WTC11 (cell line): Measurements from ENCODE around the gene DENND1B. TPM values are rescaled to one million over a fixed set of nuclear protein-coding genes. Genes with fewer than 3 reads are reported as not detected.

Experiments
- ATAC-seq: fragments of 200-7000 bp; cut with Tn5 transposase; 2 replicates; pipeline ENCODE4 v1.10.0; 2021; ENCODE audit warnings: mild to moderate bottlenecking, moderate library complexity
- CTCF ChIA-PET: fragments of 300-600 bp; sonication (Branson Sonifier 250); formaldehyde crosslinking; loops from one replicate; lab custom pipeline; 2021; ENCODE audit warnings: antibody characterized with exemption; lab: Charles Lee
- POLR2A ChIA-PET: fragments of 350-600 bp; sonication (Branson Sonifier 250); formaldehyde crosslinking; loops from one replicate; lab custom pipeline; 2021; ENCODE audit warnings: antibody characterized with exemption; lab: Charles Lee
- DNase-seq: peaks from one replicate; pipeline ENCODE4 v3.0.0; 2021; ENCODE audit warnings: low spot score
- H3K27ac Mint-ChIP-seq: 2 replicates; pipeline ENCODE4 v1.8.0; 2021; ENCODE audit warnings: mixed read lengths
- H3K27me3 Mint-ChIP-seq: 2 replicates; pipeline ENCODE4 v1.8.0; 2021; ENCODE audit warnings: low read depth, mild to moderate bottlenecking, moderate library complexity, mixed read lengths
- H3K36me3 Mint-ChIP-seq: 2 replicates; pipeline ENCODE4 v1.8.0; 2021; ENCODE audit warnings: mixed read lengths
- H3K4me1 Mint-ChIP-seq: 2 replicates; pipeline ENCODE4 v1.8.0; 2022; ENCODE audit warnings: mixed read lengths
- H3K4me3 Mint-ChIP-seq: 2 replicates; pipeline ENCODE4 v1.8.0; 2021; ENCODE audit warnings: mild to moderate bottlenecking, moderate library complexity, mixed read lengths
- H3K9me3 Mint-ChIP-seq: 2 replicates; pipeline ENCODE4 v1.8.0; 2021; ENCODE audit warnings: mixed read lengths
- NFATC4 ChIP-seq: fragments of 250-450 bp; sonication (Bioruptor Pico); IDR thresholded peaks from 2 replicates; pipeline ENCODE4 v1.9.0; 2021; ENCODE audit warnings: mild to moderate bottlenecking
- PRRX2 ChIP-seq: fragments of 250-450 bp; sonication (Bioruptor Pico); IDR thresholded peaks from 2 replicates; pipeline ENCODE4 v1.8.0; 2021; ENCODE audit warnings: mild to moderate bottlenecking
- TP53 ChIP-seq: sonication (generic); formaldehyde crosslinking; IDR thresholded peaks from 2 replicates; pipeline ENCODE4 v1.8.1; 2023; ENCODE audit warnings: mild to moderate bottlenecking, missing genetic modification reagents
- ZNF317 ChIP-seq: sonication (generic); formaldehyde crosslinking; IDR thresholded peaks from 2 replicates; pipeline ENCODE4 v1.8.1; 2023; ENCODE audit warnings: low read depth, mild to moderate bottlenecking, moderate library complexity, missing genetic modification reagents, borderline replicate concordance
- total RNA-seq: library from RNA; stranded (reverse); gene quantifications from 3 replicates; pipeline ENCODE4 v1.2.3, GENCODE V29; 2021
- TF ChIP-seq, protein P1 (sequence below): sonication (generic); formaldehyde crosslinking; IDR thresholded peaks from 2 replicates; pipeline ENCODE4 v1.8.1; 2022; ENCODE audit warnings: mild to moderate bottlenecking, missing genetic modification reagents, moderate library complexity, borderline replicate concordance
- TF ChIP-seq, protein P2 (sequence below): fragments of 250-450 bp; sonication (Bioruptor Pico); conservative IDR thresholded peaks from 2 replicates; pipeline ENCODE4 v1.9.0; 2021; ENCODE audit warnings: mild to moderate bottlenecking
- TF ChIP-seq, protein P3 (sequence below): fragments of 200-600 bp; IDR thresholded peaks from 2 replicates; pipeline ENCODE4 v1.8.0; 2022; ENCODE audit warnings: antibody characterized with exemption
- TF ChIP-seq, protein P4 (sequence below): sonication (generic); formaldehyde crosslinking; IDR thresholded peaks from 2 replicates; pipeline ENCODE4 v1.8.0; 2022; ENCODE audit warnings: mild to moderate bottlenecking, missing genetic modification reagents
- TF ChIP-seq, protein P5 (sequence below): sonication (generic); formaldehyde crosslinking; conservative IDR thresholded peaks from 2 replicates; pipeline ENCODE4 v1.8.1; 2022; ENCODE audit warnings: mild to moderate bottlenecking, missing genetic modification reagents
- TF ChIP-seq, protein P6 (sequence below): sonication (generic); formaldehyde crosslinking; IDR thresholded peaks from 2 replicates; pipeline ENCODE4 v1.8.0; 2023; ENCODE audit warnings: missing genetic modification reagents
- TF ChIP-seq, protein P7 (sequence below): sonication (generic); formaldehyde crosslinking; IDR thresholded peaks from 2 replicates; pipeline ENCODE4 v1.8.1; 2023; ENCODE audit warnings: mild to moderate bottlenecking, missing genetic modification reagents
- TF ChIP-seq, protein P8 (sequence below): sonication (generic); formaldehyde crosslinking; IDR thresholded peaks from 2 replicates; pipeline ENCODE4 v1.8.1; 2022; ENCODE audit warnings: mild to moderate bottlenecking, moderate library complexity, missing genetic modification reagents
- TF ChIP-seq, protein P9 (sequence below): fragments of 250-450 bp; sonication (Bioruptor Pico); IDR thresholded peaks from 2 replicates; pipeline ENCODE4 v1.9.0; 2021; ENCODE audit warnings: mild to moderate bottlenecking

The DENND1B gene
- total RNA-seq, 1 experiment from 2014 or later, result 4.3 TPM

DNA sequence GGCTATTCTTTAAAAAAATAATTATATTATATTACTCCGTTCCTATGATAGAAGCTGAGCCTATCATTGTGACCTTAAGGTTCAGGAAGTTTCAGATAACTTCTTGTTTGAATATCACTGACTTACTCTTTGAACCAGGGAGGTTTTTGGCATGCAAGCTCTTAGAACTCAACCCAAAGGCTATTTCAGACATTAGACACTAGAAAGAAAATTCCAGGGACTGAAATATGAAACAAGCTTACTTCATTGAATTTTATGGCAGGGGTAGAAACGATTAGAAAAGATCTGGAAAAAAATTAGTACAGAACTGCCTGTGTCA, 159.6 kb downstream of the DENND1B start:
- Mint-ChIP-seq H3K27me3 (no peaks in the 10 kb centered on the region), H3K27ac (no peak overlapping the region; the same call in 1 of the 2 replicates), H3K4me1 (peaks cover 9% of the 10 kb centered on the region), H3K36me3 (no peaks in the 10 kb centered on the region), H3K9me3 (no peaks in the 10 kb centered on the region), H3K4me3 (no peak overlapping the region)
- ChIA-PET CTCF (interaction anchor here (0.7 to 1.8 kb wide), 12 partner anchors 27 to 311 kb away, joined by 3 to 19 read pairs (median 4); partner anchors contain the start of genes C1orf53 and LHX9), POLR2A (interaction anchor here (0.6 kb wide), 1 partner anchor 502 kb away, joined by 4 read pairs; no protein-coding TSS in a partner anchor)
- TF ChIP-seq, protein P1, sequence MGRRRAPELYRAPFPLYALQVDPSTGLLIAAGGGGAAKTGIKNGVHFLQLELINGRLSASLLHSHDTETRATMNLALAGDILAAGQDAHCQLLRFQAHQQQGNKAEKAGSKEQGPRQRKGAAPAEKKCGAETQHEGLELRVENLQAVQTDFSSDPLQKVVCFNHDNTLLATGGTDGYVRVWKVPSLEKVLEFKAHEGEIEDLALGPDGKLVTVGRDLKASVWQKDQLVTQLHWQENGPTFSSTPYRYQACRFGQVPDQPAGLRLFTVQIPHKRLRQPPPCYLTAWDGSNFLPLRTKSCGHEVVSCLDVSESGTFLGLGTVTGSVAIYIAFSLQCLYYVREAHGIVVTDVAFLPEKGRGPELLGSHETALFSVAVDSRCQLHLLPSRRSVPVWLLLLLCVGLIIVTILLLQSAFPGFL (CRISPR knock-in tag), result no peak
- no peak for TF ChIP-seq ZNF317 (CRISPR knock-in tag)
- ATAC-seq (no peak), DNase-seq (no peak)

DNA sequence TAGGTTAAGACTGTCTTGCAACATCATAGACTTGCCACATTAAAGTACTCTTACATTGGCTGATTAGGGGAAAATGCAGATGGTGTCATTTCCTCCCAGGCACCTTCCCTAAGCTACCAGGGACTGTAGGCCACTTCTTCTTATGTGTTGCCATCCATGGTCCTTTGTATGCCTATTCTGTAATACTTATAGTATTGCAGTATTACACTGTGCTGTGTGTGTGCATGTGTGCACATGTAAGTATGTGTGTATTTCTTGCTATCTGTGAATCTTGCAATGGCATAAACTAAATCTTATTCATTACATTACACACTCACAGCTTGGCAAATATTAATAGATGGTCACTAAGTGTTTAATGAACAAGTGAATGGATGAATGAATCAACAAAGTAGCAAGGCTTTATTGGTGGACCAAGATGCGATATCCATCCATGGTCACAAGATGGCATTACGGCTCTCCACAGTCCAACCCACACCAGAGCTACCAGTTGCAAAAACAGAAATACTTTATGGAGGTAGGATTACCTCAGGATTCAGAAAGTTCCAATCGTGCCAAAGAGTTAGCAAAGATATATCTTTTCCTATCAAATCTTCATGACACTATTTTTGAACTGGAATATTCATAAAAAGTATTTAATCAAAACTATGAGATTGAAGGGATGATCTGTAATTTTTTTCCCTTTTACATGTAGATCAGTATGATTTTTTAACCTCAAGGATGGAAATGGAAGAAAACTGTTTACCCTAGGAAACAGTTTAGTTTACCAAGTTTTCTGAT, 160.2 kb downstream of the DENND1B start:
- ATAC-seq, result peak; percentile 97
- no peaks in the 10 kb centered on the region for H3K27me3 Mint-ChIP-seq
- H3K36me3 Mint-ChIP-seq, result no peaks in the 10 kb centered on the region
- CTCF ChIA-PET, result interaction anchor here (0.7 to 1.8 kb wide), 12 partner anchors 28 to 311 kb away, joined by 3 to 19 read pairs (median 4); partner anchors contain the start of genes C1orf53 and LHX9
- POLR2A ChIA-PET, result interaction anchor here (0.6 kb wide), 1 partner anchor 503 kb away, joined by 4 read pairs; no protein-coding TSS in a partner anchor
- peaks cover 9% of the 10 kb centered on the region for H3K4me1 Mint-ChIP-seq
- no peak overlapping the region for H3K4me3 Mint-ChIP-seq
- no peak overlapping the region for H3K27ac Mint-ChIP-seq
- TF ChIP-seq, protein P2, sequence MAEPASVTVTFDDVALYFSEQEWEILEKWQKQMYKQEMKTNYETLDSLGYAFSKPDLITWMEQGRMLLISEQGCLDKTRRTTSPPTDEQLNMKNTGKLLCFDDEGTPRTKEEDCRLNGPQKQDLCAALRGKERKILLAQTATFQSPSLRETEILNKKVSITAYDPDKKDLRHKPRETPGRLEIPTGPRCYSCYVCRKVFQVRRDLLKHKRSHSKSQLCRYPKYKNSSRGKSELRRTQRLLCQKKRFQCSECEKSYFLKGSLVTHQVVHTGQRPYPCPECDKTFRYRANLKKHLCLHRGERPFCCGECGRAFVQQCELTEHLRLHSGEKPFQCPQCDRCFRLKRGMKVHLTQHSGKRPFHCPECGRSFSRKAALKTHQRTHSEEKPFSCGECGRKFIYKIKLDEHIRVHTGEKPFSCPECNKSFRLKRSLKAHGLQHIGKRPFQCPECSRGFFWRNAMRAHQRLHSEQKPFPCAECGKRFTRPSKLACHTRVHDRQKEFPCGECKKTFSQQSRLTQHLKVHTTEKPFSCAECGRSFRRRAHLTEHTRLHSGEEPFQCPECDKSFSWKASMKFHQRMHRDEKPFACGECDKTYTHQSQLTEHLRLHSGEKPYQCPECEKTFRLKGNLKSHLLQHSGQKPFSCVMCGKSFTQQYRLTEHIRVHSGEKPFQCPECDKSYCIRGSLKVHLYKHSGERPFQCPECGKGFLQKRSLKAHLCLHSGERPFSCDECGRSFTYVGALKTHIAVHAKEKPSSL (CRISPR knock-in tag), result no peak
- TF ChIP-seq, protein P3, sequence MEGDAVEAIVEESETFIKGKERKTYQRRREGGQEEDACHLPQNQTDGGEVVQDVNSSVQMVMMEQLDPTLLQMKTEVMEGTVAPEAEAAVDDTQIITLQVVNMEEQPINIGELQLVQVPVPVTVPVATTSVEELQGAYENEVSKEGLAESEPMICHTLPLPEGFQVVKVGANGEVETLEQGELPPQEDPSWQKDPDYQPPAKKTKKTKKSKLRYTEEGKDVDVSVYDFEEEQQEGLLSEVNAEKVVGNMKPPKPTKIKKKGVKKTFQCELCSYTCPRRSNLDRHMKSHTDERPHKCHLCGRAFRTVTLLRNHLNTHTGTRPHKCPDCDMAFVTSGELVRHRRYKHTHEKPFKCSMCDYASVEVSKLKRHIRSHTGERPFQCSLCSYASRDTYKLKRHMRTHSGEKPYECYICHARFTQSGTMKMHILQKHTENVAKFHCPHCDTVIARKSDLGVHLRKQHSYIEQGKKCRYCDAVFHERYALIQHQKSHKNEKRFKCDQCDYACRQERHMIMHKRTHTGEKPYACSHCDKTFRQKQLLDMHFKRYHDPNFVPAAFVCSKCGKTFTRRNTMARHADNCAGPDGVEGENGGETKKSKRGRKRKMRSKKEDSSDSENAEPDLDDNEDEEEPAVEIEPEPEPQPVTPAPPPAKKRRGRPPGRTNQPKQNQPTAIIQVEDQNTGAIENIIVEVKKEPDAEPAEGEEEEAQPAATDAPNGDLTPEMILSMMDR, result peak; percentile 44
- peak; percentile 39 for DNase-seq
- H3K9me3 Mint-ChIP-seq, result no peaks in the 10 kb centered on the region

DNA sequence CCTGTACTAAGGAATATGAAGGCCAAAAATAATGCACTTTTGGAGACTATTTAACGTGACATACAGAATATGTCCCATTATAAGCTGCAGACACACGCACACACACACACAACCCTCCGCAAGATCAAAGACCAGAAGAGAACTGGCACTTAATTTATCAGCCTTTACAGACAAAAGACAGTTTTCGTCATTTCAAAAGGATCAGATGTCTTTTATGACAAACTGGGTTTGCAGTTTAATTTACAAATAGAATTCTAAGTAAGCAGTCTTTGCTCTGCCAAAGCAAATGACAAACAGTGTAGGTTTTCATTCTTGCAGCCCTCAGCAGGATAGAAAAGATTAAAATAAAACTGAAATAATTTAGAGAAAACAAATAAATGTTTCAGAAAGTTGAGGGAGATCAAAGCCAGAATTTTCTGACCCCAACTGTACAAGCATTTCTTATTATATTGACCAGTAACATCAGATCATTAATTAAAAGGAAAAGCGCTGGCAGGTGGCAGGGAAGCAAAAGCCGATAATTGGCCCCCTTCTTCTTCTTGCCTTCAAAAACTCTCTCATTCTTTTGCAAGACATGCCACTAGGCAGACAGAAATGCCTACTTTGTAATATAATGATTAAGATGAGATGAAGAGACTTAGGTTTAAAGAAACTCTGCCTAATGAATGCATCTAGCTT, 169.0 kb downstream of the DENND1B start:
- H3K4me3 Mint-ChIP-seq, result no peak overlapping the region
- DNase-seq, result no peak
- no peak for ATAC-seq
- TF ChIP-seq, protein P4, sequence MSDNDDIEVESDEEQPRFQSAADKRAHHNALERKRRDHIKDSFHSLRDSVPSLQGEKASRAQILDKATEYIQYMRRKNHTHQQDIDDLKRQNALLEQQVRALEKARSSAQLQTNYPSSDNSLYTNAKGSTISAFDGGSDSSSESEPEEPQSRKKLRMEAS, result no peak
- TF ChIP-seq, protein P5, sequence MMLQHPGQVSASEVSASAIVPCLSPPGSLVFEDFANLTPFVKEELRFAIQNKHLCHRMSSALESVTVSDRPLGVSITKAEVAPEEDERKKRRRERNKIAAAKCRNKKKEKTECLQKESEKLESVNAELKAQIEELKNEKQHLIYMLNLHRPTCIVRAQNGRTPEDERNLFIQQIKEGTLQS (CRISPR knock-in tag), result no peak
- TF ChIP-seq NFATC4 (CRISPR knock-in tag), result no peak
- no peak for TF ChIP-seq PRRX2 (CRISPR knock-in tag)
- TF ChIP-seq, all 79 proteins: peak for 0
- no peak overlapping the region for H3K27ac Mint-ChIP-seq
- H3K9me3 Mint-ChIP-seq, result no peaks in the 10 kb centered on the region
- ChIA-PET CTCF (no interaction called here), POLR2A (no interaction called here)
- H3K4me1 Mint-ChIP-seq, result no peaks in the 10 kb centered on the region
- H3K36me3 Mint-ChIP-seq, result no peaks in the 10 kb centered on the region
- no peaks in the 10 kb centered on the region for H3K27me3 Mint-ChIP-seq

DNA sequence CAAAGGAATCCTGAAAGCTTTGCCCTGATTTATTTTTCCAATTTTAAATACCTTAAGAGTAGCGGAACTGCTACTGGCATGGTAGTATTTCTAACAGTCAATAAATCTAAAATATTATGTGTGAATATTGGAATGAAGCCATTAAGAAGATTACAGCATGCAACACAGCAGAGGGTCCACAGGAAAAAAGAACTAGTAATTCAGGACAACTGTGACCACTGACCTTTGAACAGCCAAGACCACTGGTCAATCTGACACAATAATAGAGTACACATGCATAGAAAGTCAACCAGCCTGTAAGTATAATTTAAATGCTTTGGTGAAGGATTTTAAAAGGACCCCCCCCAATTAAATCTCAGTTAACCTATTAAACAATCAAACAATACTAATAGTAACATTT, 171.0 kb downstream of the DENND1B start:
- ChIA-PET POLR2A (no interaction called here), CTCF (no interaction called here)
- Mint-ChIP-seq H3K36me3 (no peaks in the 10 kb centered on the region), H3K4me3 (no peak overlapping the region), H3K27ac (no peak overlapping the region), H3K9me3 (no peaks in the 10 kb centered on the region), H3K27me3 (no peaks in the 10 kb centered on the region), H3K4me1 (no peaks in the 10 kb centered on the region)
- DNase-seq (no peak), ATAC-seq (no peak)
- TF ChIP-seq, protein P6, sequence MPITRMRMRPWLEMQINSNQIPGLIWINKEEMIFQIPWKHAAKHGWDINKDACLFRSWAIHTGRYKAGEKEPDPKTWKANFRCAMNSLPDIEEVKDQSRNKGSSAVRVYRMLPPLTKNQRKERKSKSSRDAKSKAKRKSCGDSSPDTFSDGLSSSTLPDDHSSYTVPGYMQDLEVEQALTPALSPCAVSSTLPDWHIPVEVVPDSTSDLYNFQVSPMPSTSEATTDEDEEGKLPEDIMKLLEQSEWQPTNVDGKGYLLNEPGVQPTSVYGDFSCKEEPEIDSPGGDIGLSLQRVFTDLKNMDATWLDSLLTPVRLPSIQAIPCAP (CRISPR knock-in tag), result no peak
- no peak for TF ChIP-seq TP53 (CRISPR knock-in tag)
- TF ChIP-seq, protein P7, sequence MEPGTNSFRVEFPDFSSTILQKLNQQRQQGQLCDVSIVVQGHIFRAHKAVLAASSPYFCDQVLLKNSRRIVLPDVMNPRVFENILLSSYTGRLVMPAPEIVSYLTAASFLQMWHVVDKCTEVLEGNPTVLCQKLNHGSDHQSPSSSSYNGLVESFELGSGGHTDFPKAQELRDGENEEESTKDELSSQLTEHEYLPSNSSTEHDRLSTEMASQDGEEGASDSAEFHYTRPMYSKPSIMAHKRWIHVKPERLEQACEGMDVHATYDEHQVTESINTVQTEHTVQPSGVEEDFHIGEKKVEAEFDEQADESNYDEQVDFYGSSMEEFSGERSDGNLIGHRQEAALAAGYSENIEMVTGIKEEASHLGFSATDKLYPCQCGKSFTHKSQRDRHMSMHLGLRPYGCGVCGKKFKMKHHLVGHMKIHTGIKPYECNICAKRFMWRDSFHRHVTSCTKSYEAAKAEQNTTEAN, result no peak
- TF ChIP-seq, protein P8, sequence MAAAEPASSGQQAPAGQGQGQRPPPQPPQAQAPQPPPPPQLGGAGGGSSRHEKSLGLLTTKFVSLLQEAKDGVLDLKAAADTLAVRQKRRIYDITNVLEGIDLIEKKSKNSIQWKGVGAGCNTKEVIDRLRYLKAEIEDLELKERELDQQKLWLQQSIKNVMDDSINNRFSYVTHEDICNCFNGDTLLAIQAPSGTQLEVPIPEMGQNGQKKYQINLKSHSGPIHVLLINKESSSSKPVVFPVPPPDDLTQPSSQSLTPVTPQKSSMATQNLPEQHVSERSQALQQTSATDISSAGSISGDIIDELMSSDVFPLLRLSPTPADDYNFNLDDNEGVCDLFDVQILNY (CRISPR knock-in tag), result no peak
- TF ChIP-seq, protein P9, sequence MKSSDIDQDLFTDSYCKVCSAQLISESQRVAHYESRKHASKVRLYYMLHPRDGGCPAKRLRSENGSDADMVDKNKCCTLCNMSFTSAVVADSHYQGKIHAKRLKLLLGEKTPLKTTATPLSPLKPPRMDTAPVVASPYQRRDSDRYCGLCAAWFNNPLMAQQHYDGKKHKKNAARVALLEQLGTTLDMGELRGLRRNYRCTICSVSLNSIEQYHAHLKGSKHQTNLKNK (CRISPR knock-in tag), result no peak
